Left lung (tissue), 10 donors: ENCODE results near the gene PTPRT. TPM values are rescaled to one million over a fixed set of nuclear protein-coding genes. Genes with fewer than 3 reads are reported as not detected.
A peak's percentile ranks its signal among the peaks of the same experiment; 100 is the strongest.

ENCODE experiments used
- ATAC-seq: fragments of 200-7000 bp; cut with Tn5 transposase; one replicate; pipeline ENCODE4 v1.9.1; 2020; ENCODE audit warnings: moderate library complexity
- DNase-seq, 4 donors: peaks; one replicate each; pipeline ENCODE4 v3.0.0-alpha.2; 2013 to 2020
- H3K27ac ChIP-seq, 2 donors: fragments of 200-600 bp; sonication (generic) in 1 of 2; one replicate each; pipeline versions ENCODE4 v1.5.0 to v1.8.0; 2020 to 2021
- H3K27me3 ChIP-seq, 2 donors: fragments of 200-600 bp; sonication (generic) in 1 of 2; one replicate each; pipeline versions ENCODE4 v1.5.0 to v1.8.0; 2020 to 2021
- H3K36me3 ChIP-seq, 2 donors: fragments of 200-600 bp; sonication (generic) in 1 of 2; one replicate each; pipeline versions ENCODE4 v1.5.0 to v1.8.0; 2020 to 2021
- H3K4me1 ChIP-seq, 2 donors: fragments of 200-600 bp; one replicate each; pipeline ENCODE4 v1.8.0; 2021
- H3K4me3 ChIP-seq, 2 donors: fragments of 200-600 bp; sonication (generic) in 1 of 2; one replicate each; pipeline versions ENCODE4 v1.5.0 to v1.8.0; 2020 to 2021; ENCODE audit warnings: mild to moderate bottlenecking in 1 of 2
- H3K9me3 ChIP-seq, 2 donors: fragments of 200-600 bp; sonication (generic) in 1 of 2; one replicate each; pipeline versions ENCODE4 v1.5.0 to v1.8.0; 2020 to 2021
- CTCF ChIP-seq, 2 donors: fragments of 200-600 bp; sonication (generic) in 1 of 2; IDR thresholded peaks; one replicate each; pipeline versions ENCODE4 v1.5.0 to v1.8.0; 2021; ENCODE audit warnings: antibody characterized with exemption in 2 of 2
- intact Hi-C, 2 donors: fragments of 100-400 bp; cut with DNase I; formaldehyde crosslinking; loops; one replicate each; pipeline versions ENCODE4 v1.11.2 to v1.14.2; 2022
- polyA plus RNA-seq, 6 donors: library from polyadenylated mRNA; unstranded; fragments of 120-200 nt; gene quantifications; one replicate each; pipeline ENCODE4 v1.2.1, GENCODE V29; 2013; ENCODE audit not compliant: insufficient read length in 6 of 6
- total RNA-seq, 2 donors: library from RNA; stranded (reverse); fragmentation: NEBNext Ultra II Directional; extraction: Animal tissue kit (Norgen Biotek cat#: 25700); gene quantifications; one replicate each; pipeline ENCODE4 v1.2.1, GENCODE V29; 2021
- donor health status: DM: no; HTN: yes; CAD: no.
- donor health status: DM: no; HTN: no; CAD: no.

PTPRT gene
- total and polyA plus RNA-seq, 8 donors: 0.15 to 2.9 (median 1.4) TPM

DNA sequence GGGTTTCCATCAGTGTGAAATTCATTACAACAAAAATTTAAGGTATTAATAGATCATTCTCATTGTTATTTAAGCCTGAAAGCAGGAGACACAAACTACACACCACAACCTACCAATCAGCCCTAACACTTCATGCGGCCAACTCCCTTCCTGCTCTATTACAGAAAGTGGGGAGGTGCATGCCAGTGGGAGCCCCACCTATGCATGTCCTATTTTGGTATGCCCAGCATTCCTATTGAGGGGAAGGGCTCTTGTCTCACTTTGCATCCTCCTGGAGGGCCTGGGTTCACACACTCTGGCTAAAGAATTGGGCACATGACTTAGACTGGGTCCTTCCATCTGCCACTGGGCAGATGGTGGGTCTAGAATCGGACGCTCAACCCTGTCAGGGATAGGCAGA is 450.0 kb downstream of the PTPRT start:
- ATAC-seq (peak; percentile 65), DNase-seq (no peak)
- no peak for TF ChIP-seq CTCF (IDR thresholded peaks at IDR 0.05)
- Histone ChIP-seq H3K27me3 (no peaks in the 10 kb centered on the region), H3K4me1 (no peaks in the 10 kb centered on the region), H3K27ac (no peak overlapping the region), H3K36me3 (no peaks in the 10 kb centered on the region), H3K9me3 (peaks cover 0 to 11% of the 10 kb centered on the region in 2 donors), H3K4me3 (no peak overlapping the region)
- intact Hi-C loops: no loop called here

DNA sequence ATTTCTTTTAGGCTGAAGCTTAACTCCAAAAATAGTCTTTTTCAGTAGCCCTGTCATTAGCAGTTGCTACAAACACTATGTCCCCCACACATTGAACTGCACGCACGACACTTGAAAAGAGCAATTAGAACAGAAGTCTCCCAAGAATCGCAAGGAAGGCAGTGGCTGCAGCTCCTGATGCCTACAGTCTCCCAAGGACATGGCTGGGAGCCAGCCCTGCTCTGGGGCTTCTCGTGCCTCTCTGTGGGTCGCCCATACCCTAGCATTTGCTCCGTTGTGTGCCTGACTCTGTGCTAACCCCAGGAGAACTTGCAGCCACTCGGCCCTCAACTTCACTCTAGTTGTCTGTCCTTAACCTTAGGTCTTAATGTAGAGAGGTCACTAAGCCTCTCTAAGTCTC is 454.2 kb downstream of the PTPRT start:
- no peaks in the 10 kb centered on the region for H3K9me3 ChIP-seq
- no peaks in the 10 kb centered on the region for H3K27me3 ChIP-seq
- ATAC-seq (no peak), DNase-seq (no peak)
- H3K27ac ChIP-seq: no peak overlapping the region
- no peak overlapping the region for H3K4me3 ChIP-seq
- intact Hi-C loops: no loop called here
- no peak for TF ChIP-seq CTCF (IDR thresholded peaks at IDR 0.05)
- no peaks in the 10 kb centered on the region for H3K36me3 ChIP-seq
- H3K4me1 ChIP-seq: no peaks in the 10 kb centered on the region

GRCh38 chr20:42734660-42735368 is 454.9 kb downstream of the PTPRT start:
- Histone ChIP-seq H3K4me1 (no peaks in the 10 kb centered on the region), H3K4me3 (no peak overlapping the region), H3K36me3 (no peaks in the 10 kb centered on the region), H3K27ac (no peak overlapping the region), H3K9me3 (no peaks in the 10 kb centered on the region), H3K27me3 (no peaks in the 10 kb centered on the region)
- intact Hi-C loops: no loop called here
- ATAC-seq: peak; percentile 33
- DNase-seq: no peak
- TF ChIP-seq CTCF (IDR thresholded peaks at IDR 0.05): no peak

DNA sequence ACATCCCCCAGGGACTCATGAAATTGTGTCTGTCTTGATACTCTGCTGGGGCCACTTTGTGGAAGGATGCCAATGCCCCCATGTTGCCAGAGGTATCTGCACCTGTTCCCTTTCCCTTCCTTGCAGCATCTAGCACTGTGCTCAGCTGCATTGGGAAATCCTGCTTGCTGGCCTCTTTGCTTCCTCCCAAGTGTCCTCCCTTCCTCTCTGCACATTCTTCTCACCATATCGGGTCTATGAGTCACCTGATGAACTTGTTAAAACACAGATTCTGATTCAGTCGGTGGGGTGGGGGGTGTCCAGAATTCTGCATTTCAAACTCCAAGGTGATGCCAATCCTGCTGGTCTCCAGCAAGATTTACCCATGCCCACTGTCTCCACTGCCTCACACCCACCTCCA is 467.8 kb downstream of the PTPRT start:
- Histone ChIP-seq H3K27me3 (no peaks in the 10 kb centered on the region), H3K36me3 (no peaks in the 10 kb centered on the region), H3K9me3 (peaks cover 0 to 2% of the 10 kb centered on the region in 2 donors), H3K4me3 (no peak overlapping the region), H3K4me1 (no peaks in the 10 kb centered on the region), H3K27ac (no peak overlapping the region)
- ATAC-seq: no peak
- DNase-seq: no peak
- intact Hi-C loops: no loop called here
- no peak for TF ChIP-seq CTCF (IDR thresholded peaks at IDR 0.05)

- ATAC-seq (peak; percentile 26), DNase-seq (peak in 1 of 4 donors; percentile 3)
- H3K36me3 ChIP-seq: no peaks in the 10 kb centered on the region
- no peaks in the 10 kb centered on the region for H3K4me1 ChIP-seq
- H3K27ac ChIP-seq: no peak overlapping the region
- H3K4me3 ChIP-seq: no peak overlapping the region
- TF ChIP-seq CTCF (IDR thresholded peaks at IDR 0.05): no peak
- H3K9me3 ChIP-seq: peaks cover 0 to 26% of the 10 kb centered on the region in 2 donors
- intact Hi-C loops: no loop called here
- no peaks in the 10 kb centered on the region for H3K27me3 ChIP-seq
These were observed 475.2 kb downstream of the PTPRT start for GRCh38 chr20:42714298-42715141.
